ENCODE results near the gene AHNAK2.

The AHNAK2 gene

DNA sequence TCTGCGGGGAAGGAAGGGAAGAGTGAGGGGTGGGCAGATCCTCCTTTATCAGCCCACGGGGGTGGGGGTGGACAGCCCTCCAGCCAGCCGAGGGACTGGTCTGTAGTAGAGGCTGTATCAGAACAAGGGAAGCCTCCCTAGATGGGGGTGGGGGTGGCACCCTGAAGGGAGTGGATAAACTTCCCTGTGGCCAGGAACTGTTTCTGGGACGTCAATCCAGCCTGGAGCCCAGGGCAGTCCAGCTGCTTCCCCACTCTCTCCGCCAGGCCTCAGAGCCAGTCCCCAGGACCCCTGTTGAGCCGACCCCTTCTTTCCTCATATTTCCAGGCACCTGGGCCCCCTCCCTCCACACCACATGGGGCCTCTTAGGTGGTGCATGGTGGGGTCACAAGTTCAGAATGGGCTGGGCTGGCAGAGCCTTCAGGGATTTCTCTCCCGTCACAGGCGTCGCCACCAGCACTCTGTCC, 46.8 kb downstream of the AHNAK2 start:
- Histone ChIP-seq H3K9me3 (no peaks in the 10 kb centered on the region), H3K4me3 (no peak overlapping the region), H3K36me3 (no peaks in the 10 kb centered on the region), H3K27me3 (peaks cover 0 to 15% of the 10 kb centered on the region in 2 donors), H3K27ac (no peak overlapping the region), H3K4me1 (peaks cover 0 to 21% (median 18%) of the 10 kb centered on the region in 4 donors)
- intact Hi-C loops (cut with DNase I; ENCODE audit: low total_unique reads) = no loop called here
- TF ChIP-seq, protein P1, sequence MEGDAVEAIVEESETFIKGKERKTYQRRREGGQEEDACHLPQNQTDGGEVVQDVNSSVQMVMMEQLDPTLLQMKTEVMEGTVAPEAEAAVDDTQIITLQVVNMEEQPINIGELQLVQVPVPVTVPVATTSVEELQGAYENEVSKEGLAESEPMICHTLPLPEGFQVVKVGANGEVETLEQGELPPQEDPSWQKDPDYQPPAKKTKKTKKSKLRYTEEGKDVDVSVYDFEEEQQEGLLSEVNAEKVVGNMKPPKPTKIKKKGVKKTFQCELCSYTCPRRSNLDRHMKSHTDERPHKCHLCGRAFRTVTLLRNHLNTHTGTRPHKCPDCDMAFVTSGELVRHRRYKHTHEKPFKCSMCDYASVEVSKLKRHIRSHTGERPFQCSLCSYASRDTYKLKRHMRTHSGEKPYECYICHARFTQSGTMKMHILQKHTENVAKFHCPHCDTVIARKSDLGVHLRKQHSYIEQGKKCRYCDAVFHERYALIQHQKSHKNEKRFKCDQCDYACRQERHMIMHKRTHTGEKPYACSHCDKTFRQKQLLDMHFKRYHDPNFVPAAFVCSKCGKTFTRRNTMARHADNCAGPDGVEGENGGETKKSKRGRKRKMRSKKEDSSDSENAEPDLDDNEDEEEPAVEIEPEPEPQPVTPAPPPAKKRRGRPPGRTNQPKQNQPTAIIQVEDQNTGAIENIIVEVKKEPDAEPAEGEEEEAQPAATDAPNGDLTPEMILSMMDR (IDR thresholded peaks at IDR 0.05) = no peak
- no peak for DNase-seq

DNA sequence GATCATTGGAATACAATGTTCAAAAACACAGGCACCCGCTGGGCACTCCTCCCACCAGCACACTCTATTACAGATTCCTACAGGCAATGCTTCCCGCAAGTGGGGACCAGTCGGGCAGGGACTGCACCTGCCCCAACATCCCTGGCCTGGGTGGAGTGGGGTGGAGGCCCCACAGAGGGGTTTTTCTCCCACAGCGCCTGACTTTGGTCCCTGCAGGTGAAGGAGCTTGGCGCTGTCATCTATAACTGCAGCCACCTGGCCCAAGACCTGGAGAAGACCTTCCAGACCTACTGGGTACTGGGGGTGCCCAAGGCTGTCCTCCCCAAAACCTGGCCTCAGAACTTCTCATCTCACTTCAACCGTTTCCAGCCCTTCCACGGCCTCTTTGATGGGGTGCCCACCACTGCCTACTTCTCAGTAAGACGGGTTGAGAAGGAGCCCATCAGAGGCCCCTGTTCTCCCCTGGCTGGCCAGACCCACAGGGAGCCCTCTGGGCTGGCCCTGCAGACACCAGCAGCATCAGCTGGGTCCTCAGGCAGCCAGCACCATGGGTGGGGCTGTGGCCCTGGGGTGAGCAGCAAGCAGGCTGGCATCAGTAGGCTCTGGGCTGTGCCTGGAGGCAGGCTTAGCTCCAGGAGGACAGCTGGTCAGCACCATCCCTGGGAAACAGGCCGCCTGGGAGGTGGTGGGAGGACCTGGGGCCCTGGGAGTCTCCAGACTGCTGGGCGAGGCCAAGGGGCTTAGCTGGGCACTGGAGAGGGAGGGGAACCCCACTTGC, 47.5 kb downstream of the AHNAK2 start:
- Histone ChIP-seq H3K4me1 (peaks cover 0 to 21% (median 18%) of the 10 kb centered on the region in 4 donors), H3K4me3 (no peak overlapping the region), H3K27me3 (peaks cover 0 to 18% of the 10 kb centered on the region in 2 donors), H3K27ac (no peak overlapping the region), H3K36me3 (no peaks in the 10 kb centered on the region), H3K9me3 (no peaks in the 10 kb centered on the region)
- intact Hi-C loops (cut with DNase I; ENCODE audit: low total_unique reads) = no loop called here
- TF ChIP-seq, protein P1 (IDR thresholded peaks at IDR 0.05) = no peak
- no peak for DNase-seq

DNA sequence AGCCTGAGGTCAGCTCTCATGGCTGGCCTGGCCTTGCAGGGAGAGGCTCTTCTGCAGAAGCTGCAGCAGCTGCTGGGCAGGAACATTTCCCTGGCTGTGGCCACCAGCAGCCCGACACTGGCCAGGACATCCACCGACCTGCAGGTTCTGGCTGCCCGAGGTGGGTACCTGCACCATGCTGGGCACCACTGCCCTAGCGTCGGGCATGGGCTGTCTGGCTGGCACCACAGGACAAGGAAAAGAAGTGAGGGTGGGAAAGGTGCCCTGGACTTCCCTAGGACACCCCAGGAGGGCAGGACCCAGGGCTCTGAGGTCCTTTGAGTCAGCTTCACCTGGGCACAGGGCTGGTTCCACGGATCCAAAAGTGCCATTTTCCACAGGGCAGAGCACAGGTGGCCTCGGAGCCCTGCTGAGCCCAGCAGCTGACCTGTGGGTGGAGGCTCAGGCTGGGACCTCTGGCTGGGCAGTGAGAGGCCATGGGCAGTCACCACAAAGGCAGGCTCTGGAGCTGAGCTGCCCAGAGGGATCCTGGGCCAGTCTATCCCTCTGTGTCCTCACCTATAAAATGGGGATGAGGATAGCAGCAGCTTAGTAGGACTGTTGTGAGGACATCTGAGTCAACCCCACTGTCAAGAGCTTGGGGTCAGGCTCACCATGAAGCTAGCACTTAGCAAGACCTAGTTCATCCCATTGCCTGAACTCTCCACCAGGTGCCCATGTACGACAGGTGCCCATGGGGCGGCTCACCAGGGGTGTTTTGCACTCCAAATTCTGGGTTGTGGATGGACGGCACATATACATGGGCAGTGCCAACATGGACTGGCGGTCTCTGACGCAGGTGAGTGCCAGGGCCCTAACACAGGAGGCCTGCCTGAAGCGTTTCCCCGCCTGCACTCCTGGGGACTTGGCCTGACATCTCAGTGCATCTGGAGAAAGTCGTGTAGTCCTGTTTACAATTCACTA, 48.6 kb downstream of the AHNAK2 start:
- TF ChIP-seq, protein P1 (IDR thresholded peaks at IDR 0.05) = no peak
- Histone ChIP-seq H3K27ac (no peak overlapping the region), H3K4me3 (no peak overlapping the region), H3K9me3 (no peaks in the 10 kb centered on the region), H3K36me3 (no peaks in the 10 kb centered on the region), H3K4me1 (peaks cover 0 to 21% (median 18%) of the 10 kb centered on the region in 4 donors), H3K27me3 (peaks cover 0 to 18% of the 10 kb centered on the region in 2 donors)
- no peak for DNase-seq
- intact Hi-C loops (cut with DNase I; ENCODE audit: low total_unique reads) = no loop called here

DNA sequence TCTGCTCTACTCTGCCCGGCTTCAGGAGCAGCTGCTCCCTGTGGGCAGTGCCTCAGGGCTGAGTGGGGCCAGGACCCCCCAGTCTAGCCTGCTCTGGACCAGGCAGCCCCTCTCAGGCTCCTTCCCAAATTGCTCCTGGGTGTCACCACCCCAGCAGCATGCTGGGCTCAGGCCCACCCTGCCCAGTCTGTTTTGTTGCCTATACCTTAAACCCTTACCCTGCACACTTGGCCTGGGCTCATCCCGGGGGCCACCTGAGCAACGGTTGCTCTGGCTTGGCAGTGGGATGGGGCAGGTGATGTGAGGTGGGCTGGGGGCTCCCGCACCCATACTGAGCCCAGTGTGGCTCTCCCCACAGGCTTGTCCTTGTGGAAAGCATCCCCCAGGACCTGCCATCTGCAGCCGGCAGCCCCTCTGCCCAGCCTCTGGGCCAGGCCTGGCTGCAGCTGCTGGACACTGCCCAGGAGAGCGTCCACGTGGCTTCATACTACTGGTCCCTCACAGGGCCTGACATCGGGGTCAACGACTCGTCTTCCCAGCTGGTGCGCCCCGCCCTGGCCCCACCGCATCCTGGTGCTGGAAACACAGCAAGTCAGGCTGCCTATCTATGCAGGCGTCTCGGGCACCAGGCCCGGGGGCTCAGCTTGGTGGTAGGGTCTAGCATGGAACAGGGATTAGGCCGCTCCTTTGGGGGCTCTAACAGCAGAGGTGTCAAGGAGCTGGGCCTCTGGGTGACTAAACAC, 49.6 kb downstream of the AHNAK2 start:
- no peaks in the 10 kb centered on the region for H3K36me3 ChIP-seq
- H3K9me3 ChIP-seq = no peaks in the 10 kb centered on the region
- H3K4me1 ChIP-seq = peaks cover 0 to 15% (median 13%) of the 10 kb centered on the region in 4 donors
- TF ChIP-seq, protein P1 (IDR thresholded peaks at IDR 0.05) = no peak
- DNase-seq = no peak
- H3K27me3 ChIP-seq = peaks cover 0 to 21% of the 10 kb centered on the region in 2 donors
- no peak overlapping the region for H3K4me3 ChIP-seq
- intact Hi-C loops (cut with DNase I; ENCODE audit: low total_unique reads) = no loop called here
- H3K27ac ChIP-seq = no peak overlapping the region

DNA sequence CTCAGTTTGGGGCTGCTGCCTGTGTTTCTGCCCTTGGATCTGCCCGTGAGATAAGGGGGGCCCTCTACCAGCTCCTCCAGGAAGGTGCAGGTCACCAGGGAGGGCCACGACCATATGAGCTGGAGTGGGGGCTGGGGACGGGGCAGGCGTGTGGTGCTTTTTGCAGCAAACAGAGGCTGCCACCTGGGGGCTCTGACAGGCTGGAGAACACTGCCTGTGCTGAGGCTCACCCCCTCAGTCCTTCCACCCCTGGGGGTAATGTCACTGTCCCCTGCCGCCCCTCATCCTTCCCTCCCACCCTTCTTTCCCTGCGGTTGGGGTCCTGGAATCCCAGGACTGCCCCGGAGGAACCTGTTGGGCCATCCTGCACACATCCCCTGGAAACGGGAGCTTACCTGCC, 50.3 kb downstream of the AHNAK2 start:
- Histone ChIP-seq H3K4me3 (no peak overlapping the region), H3K27ac (no peak overlapping the region), H3K9me3 (no peaks in the 10 kb centered on the region), H3K36me3 (no peaks in the 10 kb centered on the region), H3K4me1 (peaks cover 0 to 14% (median 12%) of the 10 kb centered on the region in 4 donors), H3K27me3 (peaks cover 0 to 21% of the 10 kb centered on the region in 2 donors)
- TF ChIP-seq, protein P1 (IDR thresholded peaks at IDR 0.05) = no peak
- DNase-seq = no peak
- intact Hi-C loops (cut with DNase I; ENCODE audit: low total_unique reads) = no loop called here
